ENCODE measurements around the gene LDAH. TPM values are rescaled to one million over a fixed set of nuclear protein-coding genes. Genes with fewer than 3 reads are reported as not detected.

Gene LDAH
- total RNA-seq, 1 donor from 2014 or later, result 18.3 TPM

GRCh38 chr2:20852139-20852538 is 29.2 kb upstream of the LDAH start:
- DNase-seq, result no peak
- Histone ChIP-seq H3K4me3 (no peak overlapping the region), H3K4me1 (no peaks in the 10 kb centered on the region), H3K27me3 (ENCODE audit: low read depth) (peaks cover 14% of the 10 kb centered on the region), H3K9me3 (no peaks in the 10 kb centered on the region), H3K27ac (no peak overlapping the region), H3K36me3 (no peaks in the 10 kb centered on the region)
- intact Hi-C loops (cut with DNase I), result no loop called here
- TF ChIP-seq CTCF (IDR thresholded peaks at IDR 0.05), result no peak
- ATAC-seq, result no peak

- Histone ChIP-seq H3K27me3 (ENCODE audit: low read depth) (peaks cover 4% of the 10 kb centered on the region), H3K9me3 (no peaks in the 10 kb centered on the region), H3K27ac (no peak overlapping the region), H3K36me3 (no peaks in the 10 kb centered on the region), H3K4me3 (no peak overlapping the region), H3K4me1 (no peaks in the 10 kb centered on the region)
- intact Hi-C loops (cut with DNase I), result no loop called here
- ATAC-seq (no peak), DNase-seq (no peak)
- TF ChIP-seq CTCF (IDR thresholded peaks at IDR 0.05), result no peak
Measured at GRCh38 chr2:20844246-20844645, 21.3 kb upstream of the LDAH start.

GRCh38 chr2:20839052-20839451 is 16.2 kb upstream of the LDAH start:
- no peak for TF ChIP-seq CTCF (IDR thresholded peaks at IDR 0.05)
- intact Hi-C loops (cut with DNase I), result no loop called here
- Histone ChIP-seq H3K27ac (no peak overlapping the region), H3K4me1 (no peaks in the 10 kb centered on the region), H3K36me3 (no peaks in the 10 kb centered on the region), H3K27me3 (ENCODE audit: low read depth) (peaks cover 12% of the 10 kb centered on the region), H3K9me3 (no peaks in the 10 kb centered on the region), H3K4me3 (no peak overlapping the region)
- DNase-seq (no peak), ATAC-seq (no peak)

- Histone ChIP-seq H3K36me3 (no peaks in the 10 kb centered on the region), H3K4me1 (no peaks in the 10 kb centered on the region), H3K27me3 (ENCODE audit: low read depth) (peaks cover 12% of the 10 kb centered on the region), H3K27ac (no peak overlapping the region), H3K9me3 (no peaks in the 10 kb centered on the region), H3K4me3 (no peak overlapping the region)
- TF ChIP-seq CTCF (IDR thresholded peaks at IDR 0.05), result no peak
- ATAC-seq, result no peak
- intact Hi-C loops (cut with DNase I), result no loop called here
- DNase-seq, result no peak
Measured at GRCh38 chr2:20838016-20838415, 15.1 kb upstream of the LDAH start.

- DNase-seq, result no peak
Measured at GRCh38 chr2:20836521-20836920, 13.6 kb upstream of the LDAH start.

More at GRCh38 chr2:20836521-20836920, 13.6 kb upstream of the LDAH start:
- Histone ChIP-seq H3K27me3 (ENCODE audit: low read depth) (peaks cover 12% of the 10 kb centered on the region), H3K36me3 (no peaks in the 10 kb centered on the region), H3K4me3 (no peak overlapping the region), H3K9me3 (no peaks in the 10 kb centered on the region), H3K4me1 (no peaks in the 10 kb centered on the region), H3K27ac (no peak overlapping the region)
- no peak for ATAC-seq
- no peak for TF ChIP-seq CTCF (IDR thresholded peaks at IDR 0.05)
- intact Hi-C loops (cut with DNase I), result no loop called here
